Ovary (tissue), 9 donors: ENCODE results near the gene FAM13A. TPM values are rescaled to one million over a fixed set of nuclear protein-coding genes. Genes with fewer than 3 reads are reported as not detected.
A peak's percentile ranks its signal among the peaks of the same experiment; 100 is the strongest.

Experiments
- DNase-seq, 5 donors: peaks; one replicate each; pipeline ENCODE4 v3.0.0-alpha.2; 2019 to 2020
- H3K27ac ChIP-seq, 2 donors: fragments of 200-600 bp; one replicate each; pipeline versions ENCODE4 v1.5.1 to v1.8.0; 2019 to 2022
- H3K27me3 ChIP-seq: fragments of 200-600 bp; one replicate; pipeline ENCODE4 v1.8.0; 2022
- H3K36me3 ChIP-seq: fragments of 200-600 bp; sonication (generic); one replicate; pipeline ENCODE4 v1.5.1; 2019
- H3K4me1 ChIP-seq: one replicate; pipeline ENCODE4 v1.8.1; 2013; ENCODE audit warnings: mild to moderate bottlenecking, moderate library complexity; ENCODE audit not compliant: insufficient read depth
- H3K4me3 ChIP-seq: fragments of 200-600 bp; sonication (generic); one replicate; pipeline ENCODE4 v1.5.1; 2017
- H3K9me3 ChIP-seq, 2 donors: fragments of 200-600 bp in 1 of 2; sonication (generic) in 1 of 2; one replicate each; pipeline versions ENCODE4 v1.5.1 to v1.8.1; 2013 to 2019; ENCODE audit warnings: mild to moderate bottlenecking in 1 of 2, moderate library complexity in 1 of 2
- EP300 ChIP-seq: sonication (generic); formaldehyde crosslinking; IDR thresholded peaks from one replicate; pipeline ENCODE4 v1.6.1; 2017; ENCODE audit warnings: antibody characterized with exemption
- POLR2A ChIP-seq: fragments of 450-650 bp; IDR thresholded peaks from one replicate; pipeline ENCODE4 v1.6.1; 2017; ENCODE audit warnings: antibody characterized with exemption, mild to moderate bottlenecking, moderate library complexity
- WGBS, 3 donors: extraction: QIAGEN DNeasy Blood & Tissue Kit in 1 of 3; methylation state at CpG; one replicate each; pipeline versions ENCODE4 v1.1.5 to v1.1.7; 2013 to 2017; 5-methylcytosine and 5-hydroxymethylcytosine counted together
- intact Hi-C, 4 donors: fragments of 100-400 bp; cut with DNase I; formaldehyde crosslinking; loops; one replicate each; pipeline versions ENCODE4 v1.11.0 to v1.15.1; 2022 to 2023
- polyA plus RNA-seq, 2 donors: library from polyadenylated mRNA; stranded (reverse); fragments of 200-250 nt in 1 of 2; fragments of 350-450 nt in 1 of 2; fragmentation: Illumina TruSeq in 1 of 2; extraction: RNeasy Lipid Tissue Mini Kit (QIAGEN cat#74804) in 1 of 2; gene quantifications; one replicate each; pipeline ENCODE4 v1.2.3, GENCODE V29; 2013 to 2014
- total RNA-seq, 7 donors: library from RNA; depleted of rRNA in 2 of 7; stranded (reverse); fragments of >200 nt in 2 of 7; fragmentation: NEBNext Ultra II Directional in 3 of 7; extraction: Animal tissue kit (Norgen Biotek cat#: 25700) in 3 of 7; gene quantifications; one replicate each; pipeline versions ENCODE4 v1.1.0 to v1.2.4, GENCODE V29; 2016 to 2023
- TF ChIP-seq, protein P1 (sequence below), 3 donors: fragments of 450-650 bp in 2 of 3; fragments of 200-600 bp in 1 of 3; IDR thresholded peaks; one replicate each; pipeline versions ENCODE4 v1.5.1 to v1.8.0; 2016 to 2022; ENCODE audit warnings: antibody characterized with exemption in 3 of 3, mild to moderate bottlenecking in 1 of 3
- donor health status: DM: no; HTN: no; CAD: no; lungs with moderate emphysema.
- donor health status: DM: no; HTN: no; CAD: no.
- donor health status: Bipolar disorder and iron deficiency.
- donor health status: DM: yes; HTN: yes; CAD: no.
- donor health status: DM: no; HTN: no; CAD: no.
- donor health status: DM: yes; HTN: yes; CAD: no.

The FAM13A gene
- total and polyA plus RNA-seq, 9 donors: 16.7 to 51.8 (median 38.0) TPM

DNA sequence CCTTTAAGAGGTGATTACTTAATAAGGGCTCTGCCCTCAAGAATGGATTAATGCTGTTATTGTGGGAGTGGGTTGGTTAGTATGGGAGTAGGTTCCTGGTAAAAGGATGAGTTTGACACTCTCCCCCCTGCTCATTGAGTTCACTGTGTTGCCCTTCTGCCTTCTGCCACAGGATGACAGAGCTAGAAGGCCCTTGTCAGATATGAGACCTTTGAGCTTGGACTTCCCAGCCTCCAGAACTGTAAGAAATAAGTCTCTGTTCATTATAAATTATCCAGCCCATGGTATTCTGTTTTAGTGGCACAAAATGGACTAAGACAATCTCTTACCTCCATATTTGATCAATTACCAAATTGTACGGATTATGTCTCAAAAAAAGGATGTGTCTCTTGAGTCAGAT is 245.1 kb downstream of the FAM13A start:
- TF ChIP-seq EP300 (no peak), POLR2A (no peak)
- TF ChIP-seq, protein P1, sequence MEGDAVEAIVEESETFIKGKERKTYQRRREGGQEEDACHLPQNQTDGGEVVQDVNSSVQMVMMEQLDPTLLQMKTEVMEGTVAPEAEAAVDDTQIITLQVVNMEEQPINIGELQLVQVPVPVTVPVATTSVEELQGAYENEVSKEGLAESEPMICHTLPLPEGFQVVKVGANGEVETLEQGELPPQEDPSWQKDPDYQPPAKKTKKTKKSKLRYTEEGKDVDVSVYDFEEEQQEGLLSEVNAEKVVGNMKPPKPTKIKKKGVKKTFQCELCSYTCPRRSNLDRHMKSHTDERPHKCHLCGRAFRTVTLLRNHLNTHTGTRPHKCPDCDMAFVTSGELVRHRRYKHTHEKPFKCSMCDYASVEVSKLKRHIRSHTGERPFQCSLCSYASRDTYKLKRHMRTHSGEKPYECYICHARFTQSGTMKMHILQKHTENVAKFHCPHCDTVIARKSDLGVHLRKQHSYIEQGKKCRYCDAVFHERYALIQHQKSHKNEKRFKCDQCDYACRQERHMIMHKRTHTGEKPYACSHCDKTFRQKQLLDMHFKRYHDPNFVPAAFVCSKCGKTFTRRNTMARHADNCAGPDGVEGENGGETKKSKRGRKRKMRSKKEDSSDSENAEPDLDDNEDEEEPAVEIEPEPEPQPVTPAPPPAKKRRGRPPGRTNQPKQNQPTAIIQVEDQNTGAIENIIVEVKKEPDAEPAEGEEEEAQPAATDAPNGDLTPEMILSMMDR (IDR thresholded peaks at IDR 0.05): no peak
- Histone ChIP-seq H3K4me3 (no peak overlapping the region), H3K4me1 (peaks cover 10% of the 10 kb centered on the region), H3K36me3 (no peaks in the 10 kb centered on the region), H3K27me3 (no peaks in the 10 kb centered on the region), H3K9me3 (no peaks in the 10 kb centered on the region), H3K27ac (no peak overlapping the region)
- WGBS, 3 donors: 97 to 100% (median 98%) methylated on average over 1 of the region's 1 CpG
- no peak for DNase-seq
- intact Hi-C loops: loop anchor here in 2 of 4 donors (10.0 kb wide), 2 partner anchors 107 to 213 kb away; no protein-coding TSS in a partner anchor

DNA sequence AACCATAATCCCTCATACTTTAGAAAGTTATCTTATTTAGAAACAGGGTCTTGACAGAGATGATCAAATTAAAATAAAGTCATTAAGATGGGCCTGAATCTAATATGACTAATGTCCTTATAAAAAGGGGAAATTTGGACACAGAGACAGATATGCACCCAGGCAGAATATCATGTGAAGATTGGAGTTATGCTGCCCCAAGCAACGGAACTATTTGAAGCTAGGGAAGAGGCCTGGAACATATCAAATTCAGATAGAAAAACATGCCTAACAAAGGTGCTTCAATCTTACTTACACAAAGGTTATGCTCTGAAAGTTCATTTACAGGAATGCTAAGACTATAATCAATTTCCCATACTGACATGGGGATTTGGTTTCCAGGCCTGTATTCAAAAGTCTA is 246.7 kb downstream of the FAM13A start:
- peaks cover 12% of the 10 kb centered on the region for H3K4me1 ChIP-seq
- TF ChIP-seq, protein P1 (IDR thresholded peaks at IDR 0.05): no peak
- no peak for TF ChIP-seq POLR2A
- TF ChIP-seq EP300: no peak
- intact Hi-C loops: loop anchor here in 2 of 4 donors (10.0 kb wide), 2 partner anchors 106 to 214 kb away; no protein-coding TSS in a partner anchor

DNA sequence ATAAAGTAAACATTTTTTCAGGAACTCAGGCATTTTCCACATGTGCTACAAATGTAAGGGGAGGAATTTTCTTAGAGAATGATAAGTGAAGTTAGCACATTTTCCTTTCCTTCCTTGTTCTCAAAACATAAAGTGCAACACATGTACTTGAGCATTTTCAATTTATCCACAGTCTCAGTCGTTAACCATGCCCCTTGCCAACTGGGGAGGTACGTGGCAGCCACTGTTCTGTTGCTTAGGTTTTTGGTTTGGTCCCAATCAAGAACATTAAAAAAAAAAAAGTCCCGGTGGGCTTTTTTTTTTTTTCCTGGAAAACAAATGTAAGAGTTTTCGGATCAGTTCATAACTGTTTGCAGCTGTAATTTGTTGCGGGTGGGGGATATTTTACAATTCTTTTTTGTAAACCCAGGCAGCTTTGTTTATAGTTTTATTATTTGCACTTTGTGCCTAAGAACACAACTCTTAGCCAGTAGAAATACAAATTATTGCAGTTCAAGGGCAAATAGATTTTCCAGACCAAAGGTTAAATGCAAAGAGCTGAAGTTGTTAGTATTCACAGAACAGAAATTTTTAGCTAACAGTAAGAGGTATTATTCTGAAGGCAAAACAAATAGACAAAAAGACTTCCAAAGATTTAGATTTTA is 247.3 kb downstream of the FAM13A start:
- Histone ChIP-seq H3K27ac (no peak overlapping the region), H3K27me3 (no peaks in the 10 kb centered on the region), H3K4me1 (peaks cover 9% of the 10 kb centered on the region), H3K36me3 (no peaks in the 10 kb centered on the region), H3K9me3 (no peaks in the 10 kb centered on the region), H3K4me3 (no peak overlapping the region)
- intact Hi-C loops: loop anchor here in 2 of 4 donors (10.0 kb wide), 2 partner anchors 105 to 215 kb away; no protein-coding TSS in a partner anchor
- no peak for TF ChIP-seq POLR2A
- no peak for TF ChIP-seq EP300
- TF ChIP-seq, protein P1 (IDR thresholded peaks at IDR 0.05): no peak
- peak in 1 of 5 donors; percentile 43 for DNase-seq
- WGBS, 3 donors: 13% methylated on average over 5 of the region's 5 CpGs

More for the DNA sequence above, 246.7 kb downstream of the FAM13A start:
- Histone ChIP-seq H3K27me3 (no peaks in the 10 kb centered on the region), H3K36me3 (no peaks in the 10 kb centered on the region), H3K27ac (no peak overlapping the region), H3K9me3 (no peaks in the 10 kb centered on the region), H3K4me3 (no peak overlapping the region)
- no peak for DNase-seq
- 46 to 48% (median 48%) methylated on average over 1 of the region's 1 CpG for WGBS, 3 donors

DNA sequence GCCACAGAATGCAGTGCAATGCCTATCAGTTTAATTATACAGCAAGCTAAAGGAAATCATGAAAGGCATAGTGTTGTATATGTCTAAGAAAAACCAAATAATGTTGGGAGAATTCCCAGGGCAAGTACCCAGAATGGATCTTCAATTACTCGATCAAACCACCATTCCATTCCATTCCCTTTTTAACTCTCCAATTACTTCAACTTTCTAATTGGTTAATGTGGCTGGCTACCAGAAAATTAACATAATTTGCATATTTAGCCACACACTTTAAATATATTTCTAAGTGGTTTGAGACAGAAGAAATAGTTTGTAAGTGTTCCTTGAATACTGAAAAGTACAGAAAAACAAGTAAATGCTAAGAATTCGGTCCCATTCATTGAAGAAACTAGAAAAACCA is 247.9 kb downstream of the FAM13A start:
- TF ChIP-seq POLR2A (no peak), EP300 (no peak)
- TF ChIP-seq, protein P1 (IDR thresholded peaks at IDR 0.05): no peak
- Histone ChIP-seq H3K4me1 (peaks cover 6% of the 10 kb centered on the region), H3K4me3 (no peak overlapping the region), H3K27ac (no peak overlapping the region), H3K27me3 (no peaks in the 10 kb centered on the region), H3K36me3 (no peaks in the 10 kb centered on the region), H3K9me3 (no peaks in the 10 kb centered on the region)
- DNase-seq: no peak
- 32 to 44% (median 44%) methylated on average over 2 of the region's 2 CpGs for WGBS, 3 donors
- intact Hi-C loops: no loop called here
